CD4-positive, alpha-beta T cell treated with Interleukin-6 for 4 hours (primary cell): ENCODE data around the gene CFAP299.

Experiments used
- DNase-seq: peaks from one replicate; pipeline ENCODE4 v3.0.0-alpha.2; 2020; ENCODE audit warnings: mixed read lengths

The CFAP299 gene

GRCh38 chr4:80532674-80533333 is 197.3 kb downstream of the CFAP299 start:
- DNase-seq, result no peak

GRCh38 chr4:80535551-80535950 is 200.0 kb downstream of the CFAP299 start:
- no peak for DNase-seq

- no peak for DNase-seq
These were observed 202.9 kb downstream of the CFAP299 start for GRCh38 chr4:80538276-80538926.

- DNase-seq, result no peak
These were observed 203.7 kb downstream of the CFAP299 start for GRCh38 chr4:80539190-80539589.

- no peak for DNase-seq
These were observed 204.8 kb downstream of the CFAP299 start for GRCh38 chr4:80540349-80540748.

- DNase-seq, result no peak
These were observed 205.4 kb downstream of the CFAP299 start for GRCh38 chr4:80540785-80541469.

GRCh38 chr4:80542747-80543146 is 207.2 kb downstream of the CFAP299 start:
- DNase-seq, result no peak

- DNase-seq, result no peak
These were observed 224.8 kb downstream of the CFAP299 start for GRCh38 chr4:80560337-80560736.

- DNase-seq, result no peak
These were observed 230.8 kb downstream of the CFAP299 start for GRCh38 chr4:80566203-80566872.

- no peak for DNase-seq
These were observed 233.4 kb downstream of the CFAP299 start for GRCh38 chr4:80568891-80569290.

GRCh38 chr4:80576796-80577195 is 241.3 kb downstream of the CFAP299 start:
- DNase-seq, result no peak

GRCh38 chr4:80578001-80578400 is 242.5 kb downstream of the CFAP299 start:
- no peak for DNase-seq

GRCh38 chr4:80585542-80585941 is 250.0 kb downstream of the CFAP299 start:
- DNase-seq, result no peak

- no peak for DNase-seq
These were observed 251.2 kb downstream of the CFAP299 start for GRCh38 chr4:80586716-80587115.

GRCh38 chr4:80587871-80588385 is 252.4 kb downstream of the CFAP299 start:
- no peak for DNase-seq

- DNase-seq, result no peak
These were observed 257.4 kb downstream of the CFAP299 start for GRCh38 chr4:80592950-80593349.

GRCh38 chr4:80594701-80595100 is 259.2 kb downstream of the CFAP299 start:
- DNase-seq, result no peak

- no peak for DNase-seq
These were observed 272.9 kb downstream of the CFAP299 start for GRCh38 chr4:80608281-80608980.

GRCh38 chr4:80610199-80610598 is 274.7 kb downstream of the CFAP299 start:
- DNase-seq, result no peak

- no peak for DNase-seq
These were observed 275.5 kb downstream of the CFAP299 start for GRCh38 chr4:80610845-80611677.

GRCh38 chr4:80611678-80611979 is 276.1 kb downstream of the CFAP299 start:
- DNase-seq, result no peak

- DNase-seq, result no peak
These were observed 277.9 kb downstream of the CFAP299 start for GRCh38 chr4:80613470-80613869.
